HG03066 (cell line): Measurements from ENCODE around the gene CDK6.

Source experiments
- ATAC-seq: cut with Tn5 transposase; IDR thresholded peaks from one replicate; pipeline ENCODE4 v1.9.1; 2021; ENCODE audit warnings: low read depth; ENCODE audit not compliant: unreplicated experiment

The CDK6 gene

DNA sequence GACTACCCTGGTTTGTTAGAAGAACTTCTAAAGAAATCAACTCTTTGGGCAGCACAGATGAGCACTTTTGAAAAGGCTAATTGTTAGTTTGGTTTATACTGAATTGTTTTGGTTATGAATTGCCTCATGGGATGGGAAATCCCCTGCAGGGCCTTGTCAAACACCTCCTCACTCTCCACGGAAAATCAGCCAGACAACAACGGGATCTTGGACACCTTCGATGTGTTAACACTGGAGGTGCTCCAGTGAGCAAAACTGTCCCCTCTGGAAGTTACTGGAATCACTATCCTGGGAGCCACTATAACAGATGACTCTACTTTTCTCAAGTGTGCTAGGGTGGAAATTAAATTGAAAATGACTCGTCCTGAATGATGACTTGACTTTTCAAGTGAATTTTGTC lies 38.7 kb downstream of the CDK6 start:
- ATAC-seq = no peak

DNA sequence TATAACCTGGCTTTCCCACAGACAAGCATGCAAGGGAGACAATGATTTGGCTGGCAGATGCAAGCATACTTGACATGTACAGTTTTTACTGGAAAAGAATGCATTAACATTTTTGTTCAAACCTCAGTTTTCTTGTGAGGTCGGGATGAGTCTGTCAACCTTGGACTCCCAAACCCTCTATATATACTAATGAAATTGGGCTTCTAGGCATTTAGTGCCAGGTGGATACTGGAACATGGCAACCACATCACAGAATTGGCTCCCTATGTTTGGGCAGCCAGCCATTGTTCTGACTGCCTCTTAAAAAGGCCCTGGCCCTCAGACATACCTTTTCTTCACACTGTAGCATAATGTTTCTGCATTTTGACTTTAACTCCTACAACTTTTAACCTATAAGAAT lies 39.1 kb downstream of the CDK6 start:
- ATAC-seq = no peak

DNA sequence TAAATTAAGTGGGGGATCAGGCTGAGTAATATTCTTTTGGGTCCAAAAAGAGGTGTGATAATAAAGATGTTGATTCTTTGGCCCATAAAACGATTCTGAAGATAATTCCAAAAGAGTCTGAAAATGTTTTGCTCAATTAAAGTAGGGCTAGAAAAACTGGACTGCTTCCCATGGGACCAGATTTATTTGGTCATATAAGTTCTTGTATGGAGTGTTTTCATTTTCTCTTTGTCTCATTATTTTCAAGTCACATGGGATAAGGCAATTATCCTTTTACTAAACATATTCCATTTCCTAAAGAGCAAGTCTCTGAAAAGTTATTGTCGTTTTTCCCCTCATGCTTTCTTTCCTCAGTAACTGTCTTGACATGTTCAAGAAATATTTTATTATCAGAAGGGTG lies 41.5 kb downstream of the CDK6 start:
- no peak for ATAC-seq

DNA sequence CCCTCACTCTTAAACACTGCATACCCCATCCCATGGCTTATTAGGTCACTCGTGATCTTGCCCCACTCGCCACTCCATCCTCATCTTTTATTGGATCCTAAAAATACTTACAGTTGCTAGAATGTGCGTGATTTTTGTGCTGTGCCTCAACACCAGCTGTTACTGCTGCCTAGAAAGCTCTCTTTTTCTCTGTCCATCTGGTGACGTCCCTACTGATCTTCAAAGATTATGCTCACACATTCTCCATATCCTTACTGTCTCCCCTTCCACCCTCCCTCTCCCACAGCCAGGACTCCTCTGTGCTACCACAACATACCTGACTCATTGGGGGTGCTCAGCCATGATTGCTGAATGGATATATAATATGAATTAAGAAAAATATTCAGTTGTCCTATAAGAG lies 42.0 kb downstream of the CDK6 start:
- no peak for ATAC-seq

DNA sequence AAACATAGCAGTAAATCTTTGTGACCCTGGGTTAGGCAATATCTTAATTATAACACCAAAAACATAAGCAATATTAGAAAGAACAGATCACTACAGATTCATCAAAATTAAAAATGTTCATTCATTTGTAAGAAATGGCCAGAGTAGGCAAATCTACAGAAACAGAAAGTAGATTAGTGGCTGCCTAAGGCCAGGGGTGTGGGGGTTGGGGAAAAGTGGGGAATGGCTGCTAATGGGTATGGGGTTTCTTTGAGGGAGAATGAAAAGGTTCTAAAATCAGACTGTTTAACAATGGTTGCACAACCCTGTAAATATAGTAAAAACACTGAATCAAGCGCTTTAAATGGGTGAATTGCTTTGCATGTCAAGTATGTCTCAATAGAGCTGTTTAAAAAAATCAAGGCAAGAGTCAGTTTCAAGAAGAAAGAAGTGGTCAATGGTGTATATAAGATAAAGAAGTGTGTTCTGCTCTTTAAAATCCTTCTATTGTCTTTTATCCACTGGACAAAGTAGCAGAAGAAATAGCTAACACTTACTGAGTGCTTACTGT lies 42.6 kb downstream of the CDK6 start:
- no peak for ATAC-seq

DNA sequence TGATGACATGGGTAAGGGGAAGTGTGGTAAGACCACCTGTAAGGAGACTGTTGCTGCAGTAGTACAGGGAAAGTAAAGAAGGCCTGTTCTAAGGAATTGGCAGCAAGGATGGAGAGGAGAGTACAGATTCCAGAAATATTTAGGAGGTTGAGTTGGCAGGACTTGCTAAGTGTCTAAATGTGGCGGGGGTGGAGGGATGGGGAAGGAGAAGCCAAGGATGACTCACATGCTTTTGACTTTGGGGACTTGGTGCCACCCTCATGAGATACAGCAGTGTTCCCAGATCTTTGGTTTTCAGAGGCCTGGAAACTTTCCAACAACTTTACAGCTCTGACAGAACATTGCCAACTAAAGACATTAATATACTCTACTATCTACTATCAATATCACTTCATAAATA lies 45.4 kb downstream of the CDK6 start:
- no peak for ATAC-seq

DNA sequence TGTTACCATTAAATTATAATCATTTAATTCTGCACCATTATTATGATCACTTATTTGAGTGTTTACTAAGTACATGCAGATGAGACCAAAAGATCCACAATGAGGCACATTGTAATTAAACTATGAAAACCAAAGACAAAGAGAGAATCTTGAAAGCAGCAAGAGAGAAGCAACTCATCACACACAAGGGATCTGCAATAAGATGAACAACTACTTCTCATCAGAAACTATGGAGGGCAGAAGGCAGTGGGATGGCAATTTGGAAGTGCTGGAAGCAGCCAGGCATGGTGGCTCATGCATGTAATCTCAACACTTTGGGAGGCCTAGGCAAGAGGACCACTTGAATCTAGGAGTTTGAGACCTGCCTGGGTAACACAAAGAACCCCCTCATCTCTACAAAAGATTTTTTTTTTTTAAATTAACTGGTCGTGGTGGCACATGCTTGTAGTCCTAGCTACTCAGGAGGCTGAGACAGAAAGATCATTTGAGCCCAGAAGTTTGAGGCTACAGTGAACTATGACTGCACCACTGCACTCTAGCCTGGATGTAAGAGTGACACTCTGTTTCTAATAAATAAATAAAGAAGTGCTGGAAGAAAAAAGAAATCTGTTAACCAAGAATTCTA lies 47.7 kb downstream of the CDK6 start:
- ATAC-seq = no peak

DNA sequence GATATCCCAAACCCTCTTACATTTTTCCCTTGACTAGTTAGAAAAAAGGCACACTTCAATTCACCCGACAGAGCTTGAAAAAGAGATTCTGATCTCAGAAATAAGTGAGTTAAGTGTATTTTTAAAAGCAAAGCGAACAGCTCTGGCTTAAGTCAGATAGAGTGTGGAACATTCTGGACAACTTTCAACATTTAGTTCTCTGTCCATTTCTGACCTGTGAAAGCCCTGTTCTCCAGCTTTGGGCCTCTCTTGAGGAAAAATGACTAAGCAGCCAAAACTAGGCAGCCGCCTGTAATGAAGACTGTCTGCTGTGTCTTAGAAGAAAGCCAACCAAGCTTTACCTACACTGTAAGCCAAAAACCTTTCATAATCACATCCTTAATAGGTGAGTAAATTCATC lies 50.5 kb downstream of the CDK6 start:
- ATAC-seq = no peak

DNA sequence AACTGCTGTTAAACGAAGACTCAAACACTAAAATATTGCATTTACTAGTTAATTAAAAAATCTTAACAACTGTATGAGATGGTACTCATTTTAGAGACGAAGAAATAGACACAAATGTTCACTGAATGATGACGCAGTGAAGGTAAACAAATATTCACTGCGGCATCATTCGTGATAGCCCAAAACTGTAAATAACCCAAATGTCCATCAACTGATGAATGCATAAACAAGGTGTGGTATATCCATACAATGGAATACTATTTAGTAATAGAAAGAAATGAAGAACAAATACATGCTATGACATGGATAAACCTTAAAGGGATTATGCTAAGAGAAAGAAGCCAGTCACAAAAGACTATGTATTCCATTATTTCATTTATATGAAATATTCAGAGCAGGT lies 51.4 kb downstream of the CDK6 start:
- no peak for ATAC-seq

DNA sequence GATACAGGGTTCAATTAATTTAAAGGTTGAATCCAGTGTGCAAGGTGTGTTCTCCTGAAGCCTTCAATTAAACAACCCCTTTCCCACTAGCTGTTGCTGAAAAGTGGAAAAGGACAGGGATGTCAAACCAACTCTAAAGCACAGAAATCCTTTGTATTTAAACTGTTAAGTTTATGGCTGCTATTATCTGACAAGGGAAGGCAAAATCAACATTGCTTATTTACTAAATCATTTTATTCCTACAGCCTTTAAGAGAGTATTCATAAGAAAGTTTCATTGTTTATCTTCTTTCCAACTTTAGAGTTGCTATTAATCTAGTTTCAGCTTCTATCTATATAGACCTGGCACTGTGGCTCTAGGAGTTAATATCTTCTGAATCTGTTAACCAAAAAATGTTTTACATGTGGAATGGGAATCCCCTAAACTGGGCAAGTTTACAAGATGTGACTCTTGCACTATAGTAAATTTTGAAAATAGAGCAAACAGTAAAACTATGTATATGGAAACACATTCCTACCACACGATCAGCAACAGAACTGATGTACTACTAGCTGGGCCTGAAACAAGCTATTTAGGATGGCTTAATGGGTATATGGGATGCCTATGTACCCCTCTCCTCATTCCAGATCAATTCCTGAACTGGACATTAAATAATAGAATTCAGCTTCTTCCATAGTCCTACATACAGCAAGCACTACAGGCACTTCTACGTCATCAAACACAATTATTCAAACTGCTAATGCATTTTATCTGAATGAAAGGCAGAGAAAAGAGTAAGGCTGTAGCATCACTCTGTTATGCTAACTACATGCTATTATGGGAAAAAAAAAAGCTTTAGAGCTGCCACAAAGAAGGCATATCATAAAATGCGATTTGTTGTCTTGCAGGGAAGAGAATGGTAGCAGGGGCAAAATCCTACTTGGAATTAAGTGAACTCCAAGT lies 52.8 kb downstream of the CDK6 start:
- no peak for ATAC-seq

DNA sequence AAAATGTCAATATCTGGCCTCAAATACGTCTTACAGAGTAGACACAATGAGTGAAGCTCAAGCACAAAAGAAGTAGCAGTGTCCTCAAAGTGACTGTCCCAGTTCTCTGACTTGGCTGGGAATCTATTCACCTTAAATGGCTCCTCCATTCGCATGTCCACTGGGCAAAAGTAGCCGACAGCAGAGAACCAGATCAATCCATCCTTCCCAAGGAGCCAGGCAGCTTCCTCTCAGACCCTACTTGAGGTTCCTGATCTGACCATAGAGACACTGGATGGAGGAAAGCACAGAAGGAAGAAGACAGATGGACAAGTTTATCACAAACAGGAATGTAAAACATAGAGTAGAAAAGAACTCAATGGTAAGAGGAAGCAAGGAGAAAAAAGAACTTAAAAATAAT lies 53.5 kb downstream of the CDK6 start:
- ATAC-seq = no peak

DNA sequence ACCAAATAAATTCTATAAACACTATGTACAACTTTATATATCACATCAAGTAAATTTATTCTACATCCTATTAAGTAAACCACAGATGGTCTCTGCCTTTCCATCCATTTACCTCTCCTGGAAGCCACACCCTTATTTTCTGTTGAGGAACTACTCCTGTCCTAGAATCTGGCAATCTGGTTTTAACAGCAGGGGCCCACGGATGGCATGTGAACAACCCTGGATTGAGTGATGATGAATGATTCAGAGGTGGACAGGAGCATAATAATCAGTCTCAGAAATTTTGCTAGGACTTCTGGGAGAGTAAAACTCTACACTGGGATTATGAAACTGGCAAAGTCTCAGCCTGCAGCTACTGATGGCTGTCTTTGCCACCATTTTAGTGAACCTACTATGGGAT lies 54.1 kb downstream of the CDK6 start:
- ATAC-seq = no peak

DNA sequence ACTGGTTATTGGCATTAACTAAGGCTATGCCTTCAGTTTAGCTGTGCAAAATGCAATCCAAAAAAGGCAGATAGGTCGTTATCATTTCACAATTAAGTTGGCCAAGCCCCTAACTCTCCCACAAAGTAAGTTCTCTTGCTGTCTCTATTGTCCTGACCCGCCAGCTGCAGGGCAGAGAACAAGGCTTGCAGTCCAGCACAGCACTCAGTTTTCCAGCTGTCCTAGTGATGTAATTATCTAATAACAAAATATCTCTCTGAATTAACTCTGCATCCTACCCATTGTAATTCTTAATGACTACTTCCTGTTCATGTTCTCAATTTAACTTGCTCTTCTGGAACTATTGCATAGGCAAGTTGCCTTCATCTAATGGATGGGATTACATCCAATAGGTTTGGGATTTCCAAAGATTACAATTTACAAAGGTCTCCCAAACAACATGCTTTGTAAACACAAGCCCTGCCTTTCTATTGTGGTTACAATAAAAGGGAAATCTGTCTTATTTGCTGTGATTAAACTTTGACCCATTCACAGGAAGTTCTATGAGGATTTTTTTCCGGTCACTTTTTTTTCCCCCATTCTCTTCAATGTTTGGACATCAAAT lies 55.2 kb downstream of the CDK6 start:
- ATAC-seq = no peak

DNA sequence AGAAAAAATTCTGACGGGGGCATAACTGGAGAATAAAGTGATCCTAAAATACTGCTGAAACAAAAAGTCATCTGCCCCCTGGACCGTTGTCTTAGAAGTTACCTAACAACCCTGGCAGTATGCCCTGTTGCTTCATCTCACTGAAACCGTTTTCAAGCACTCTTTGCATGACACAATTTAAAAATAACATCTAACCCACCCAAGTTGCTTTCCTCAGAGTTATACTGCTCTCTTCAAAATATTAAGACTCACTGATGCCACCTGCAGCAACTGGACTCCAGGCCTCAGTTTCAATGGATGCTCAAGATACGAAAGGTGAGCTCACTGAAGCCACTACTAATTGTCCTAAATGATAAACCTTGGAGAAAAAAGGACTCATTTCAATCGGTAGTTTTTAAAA lies 57.4 kb downstream of the CDK6 start:
- peak; percentile 82 for ATAC-seq

DNA sequence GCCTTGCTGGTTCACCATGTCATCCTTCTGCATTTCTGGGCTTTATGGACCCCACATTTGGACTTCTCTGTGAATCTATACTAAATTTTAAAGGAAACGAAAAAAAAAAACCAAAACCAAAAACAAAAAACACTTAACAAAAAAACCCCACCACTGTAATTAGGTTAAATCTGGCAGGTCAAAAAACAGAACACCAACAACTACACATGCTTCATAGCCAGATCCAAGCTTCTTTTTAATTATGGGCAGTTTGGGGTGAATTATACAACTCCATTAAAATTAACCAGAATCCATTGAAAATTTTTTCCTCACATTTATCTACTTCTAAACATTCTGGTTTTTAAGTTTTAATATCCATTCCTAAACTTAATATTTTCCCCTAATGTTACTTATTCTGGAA lies 58.4 kb downstream of the CDK6 start:
- no peak for ATAC-seq

DNA sequence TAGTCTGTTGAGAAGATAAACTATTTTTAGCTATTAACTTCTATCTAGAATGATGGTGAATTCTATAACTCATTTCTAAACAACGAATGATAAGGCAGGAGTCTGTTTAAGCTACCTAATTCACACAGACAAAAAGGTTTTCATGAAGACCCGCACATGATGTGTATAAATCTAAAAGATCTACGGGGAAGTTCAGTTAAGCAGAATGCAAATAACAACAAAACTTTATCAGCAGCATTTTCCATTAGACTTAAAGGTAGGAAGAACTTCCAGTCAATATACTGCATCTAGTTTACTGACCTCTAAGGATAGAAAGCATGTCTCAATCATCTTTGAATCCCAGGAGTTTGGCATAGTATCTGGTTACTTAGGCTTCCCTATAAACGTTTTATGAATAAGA lies 62.6 kb downstream of the CDK6 start:
- ATAC-seq = no peak

DNA sequence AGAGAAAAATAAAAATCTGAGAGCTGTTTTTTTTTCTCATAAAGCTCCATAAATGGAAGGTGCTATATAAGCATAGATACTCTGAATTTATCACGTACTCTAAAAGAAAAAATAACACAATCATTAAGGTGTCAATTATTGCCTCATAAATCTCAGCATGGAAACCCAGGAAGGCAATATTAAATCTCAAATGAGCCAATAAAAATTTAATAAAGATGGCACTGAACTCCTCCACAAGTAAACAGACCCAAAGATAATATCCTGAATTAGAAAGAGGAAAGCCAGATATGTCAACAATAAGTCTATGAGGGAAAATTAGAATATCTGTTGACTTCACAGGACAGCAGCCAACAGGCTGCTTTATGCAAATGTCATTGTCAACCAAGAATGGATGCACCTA lies 66.5 kb downstream of the CDK6 start:
- ATAC-seq = no peak

DNA sequence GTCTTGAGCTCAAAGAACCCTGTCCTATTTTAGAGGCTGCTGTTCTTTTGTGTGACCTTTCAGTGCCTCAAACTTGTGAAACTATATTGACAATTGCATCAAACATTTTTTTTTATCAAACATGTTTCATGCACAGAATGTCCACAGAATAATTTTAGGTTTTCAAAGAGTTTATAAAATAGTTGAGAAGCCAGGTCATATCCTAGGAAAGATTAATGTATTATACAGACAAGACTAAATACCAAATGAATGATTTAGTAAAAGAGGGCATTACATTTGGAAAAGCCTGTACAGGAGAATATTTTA lies 67.0 kb downstream of the CDK6 start:
- no peak for ATAC-seq

DNA sequence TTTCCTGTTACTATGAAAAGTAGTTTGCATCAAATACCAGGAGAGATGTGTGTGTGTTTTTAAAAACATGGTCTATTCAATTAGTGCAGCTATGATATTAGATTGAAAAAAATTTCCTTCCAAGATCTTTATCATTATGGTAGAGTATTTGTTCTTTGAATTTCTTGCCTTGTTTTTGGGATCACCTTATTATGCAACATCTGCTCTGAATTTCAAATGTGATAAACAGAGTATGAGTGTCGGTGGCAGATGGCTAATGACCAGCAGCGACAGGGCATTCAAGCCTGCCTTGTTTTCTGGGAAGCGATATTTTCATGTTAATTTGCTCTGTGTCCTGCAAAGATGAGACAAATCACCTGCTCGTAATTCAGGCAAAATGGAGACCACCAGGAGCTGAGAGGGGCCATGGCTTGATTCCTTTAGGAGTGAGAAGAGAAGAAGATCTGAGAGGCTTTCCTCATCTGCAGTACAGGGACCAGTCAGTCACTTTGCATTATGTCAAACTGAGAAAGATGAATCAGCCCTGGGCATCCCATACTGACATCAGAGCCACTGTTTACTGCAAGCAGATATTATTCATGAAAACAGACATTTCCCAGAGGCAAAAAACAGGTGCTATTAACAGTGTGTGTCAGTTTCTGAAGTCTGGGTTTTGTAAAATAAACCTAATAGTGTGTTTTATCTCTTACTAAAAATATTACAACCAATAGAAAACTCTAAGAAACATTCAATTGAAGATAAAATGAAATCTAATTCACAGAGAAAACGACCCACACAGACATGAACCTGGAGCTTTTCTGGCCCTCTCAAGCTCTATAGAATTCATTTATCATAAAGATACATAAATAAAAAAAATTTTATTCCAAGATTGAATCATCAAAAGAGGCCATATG lies 67.6 kb downstream of the CDK6 start:
- ATAC-seq = peak; percentile 85

DNA sequence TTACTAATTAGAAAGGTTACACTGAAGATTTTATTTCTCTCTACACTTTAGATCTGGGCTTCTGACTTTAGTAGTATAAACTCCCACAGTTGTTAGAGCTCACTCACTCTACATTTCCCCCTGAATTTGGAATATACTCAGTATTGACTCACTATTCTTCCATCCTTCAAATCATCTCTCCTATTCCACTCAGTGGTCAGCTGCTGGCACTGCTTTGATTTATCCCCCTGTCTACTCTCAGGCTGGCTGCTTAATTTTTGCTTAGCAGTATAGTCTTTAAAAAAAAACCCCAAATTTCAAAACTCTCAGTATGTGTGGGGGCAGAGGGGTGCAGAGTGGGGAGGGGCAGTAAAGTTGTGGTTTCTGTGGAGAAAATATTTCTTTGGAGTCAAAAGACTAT lies 68.9 kb downstream of the CDK6 start:
- ATAC-seq = no peak
